NCI-H2227 treated with DMSO at 0.1 percent for 48 hours (cell line): ENCODE measurements around the gene SOAT2.
"Not testable (repeated sequence)": the region's sequence is repeated elsewhere in the genome, so short reads cannot be mapped to it uniquely, and the experiment has no call there.

ENCODE experiments used
- DNase-seq: peaks from one replicate; lab custom pipeline; 2025; lab: John Stamatoyannopoulos, UW

SOAT2 gene

GRCh38 chr12:53105712-53106439 lies 2.6 kb downstream of the SOAT2 start:
- DNase-seq, result no peak

- no peak for DNase-seq
Measured at GRCh38 chr12:53107122-53107521, 3.8 kb downstream of the SOAT2 start.

- not testable (repeated sequence) for DNase-seq
Measured at GRCh38 chr12:53112431-53112830, 9.1 kb downstream of the SOAT2 start.

- no peak for DNase-seq
Measured at GRCh38 chr12:53113136-53113705, 9.9 kb downstream of the SOAT2 start.

- DNase-seq, result no peak
Measured at GRCh38 chr12:53113951-53114350, 10.7 kb downstream of the SOAT2 start.

- no peak for DNase-seq
Measured at GRCh38 chr12:53115112-53115890, 12.0 kb downstream of the SOAT2 start.

- no peak for DNase-seq
Measured at GRCh38 chr12:53115891-53116648, 12.8 kb downstream of the SOAT2 start.

- DNase-seq, result no peak
Measured at GRCh38 chr12:53118751-53119300, 15.5 kb downstream of the SOAT2 start.

GRCh38 chr12:53120685-53121525 lies 17.6 kb downstream of the SOAT2 start:
- no peak for DNase-seq

- no peak for DNase-seq
Measured at GRCh38 chr12:53122961-53123468, 19.7 kb downstream of the SOAT2 start.

- DNase-seq, result no peak
Measured at GRCh38 chr12:53123578-53124351, 20.5 kb downstream of the SOAT2 start.

GRCh38 chr12:53124352-53124723 lies 21.1 kb downstream of the SOAT2 start:
- DNase-seq, result no peak

GRCh38 chr12:53127169-53127568 lies 23.9 kb downstream of the SOAT2 start:
- DNase-seq, result no peak

GRCh38 chr12:53128780-53129569 lies 25.7 kb downstream of the SOAT2 start:
- no peak for DNase-seq

- DNase-seq, result no peak
Measured at GRCh38 chr12:53131844-53132243, 28.6 kb downstream of the SOAT2 start.

- no peak for DNase-seq
Measured at GRCh38 chr12:53133722-53134121, 30.4 kb downstream of the SOAT2 start.

GRCh38 chr12:53143355-53143754 lies 40.1 kb downstream of the SOAT2 start:
- no peak for DNase-seq

- DNase-seq, result no peak
Measured at GRCh38 chr12:53145383-53146260, 42.3 kb downstream of the SOAT2 start.
